ENCODE data around the gene RAC3.

RAC3 gene

DNA sequence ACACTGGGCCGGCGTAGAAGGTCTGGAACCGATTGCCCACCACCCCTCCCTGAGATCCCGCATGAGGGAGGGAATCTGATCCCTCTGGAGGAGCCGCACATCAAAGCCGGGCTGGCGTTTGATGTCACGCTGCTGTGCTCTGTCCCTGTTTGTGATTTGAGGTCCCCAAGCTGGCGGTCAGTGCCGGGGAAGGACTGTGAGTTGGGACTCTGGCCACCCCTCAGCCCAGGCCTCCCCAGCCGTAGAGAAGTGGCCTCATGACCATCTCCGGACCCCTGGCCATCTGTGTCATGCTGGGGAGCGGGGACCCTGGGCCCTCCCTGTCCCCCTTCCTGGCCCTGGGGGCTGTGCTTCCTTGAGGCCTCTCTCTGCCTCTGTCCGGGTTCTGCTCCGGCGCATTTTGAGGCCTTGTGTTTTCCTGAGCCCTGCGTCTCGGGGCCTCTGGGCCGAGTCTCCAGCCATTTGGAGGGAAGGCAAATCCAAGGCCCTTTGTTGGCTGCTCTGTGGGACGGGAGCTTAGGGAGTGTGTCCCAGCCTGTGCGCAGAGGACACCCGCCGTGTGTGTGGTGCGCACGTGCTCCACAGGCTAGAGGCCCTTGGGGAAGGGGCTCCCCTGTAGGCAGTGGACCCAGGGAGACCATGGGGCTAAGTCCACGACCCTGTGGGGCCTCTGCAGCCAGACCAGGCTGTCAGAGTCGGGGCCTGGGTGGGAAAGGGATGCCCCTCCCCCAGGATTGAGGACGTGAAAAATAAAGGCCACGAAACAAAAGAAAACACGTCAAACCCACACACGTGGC lies 39.0 kb upstream of the RAC3 start:
- WGBS, 2 experiments, result 41 to 43% methylated on average over 31 of the region's 31 CpGs
- H3K4me1 ChIP-seq (ENCODE audit: control insufficient read depth, insufficient read depth, low read length), result peaks cover 50% of the 10 kb centered on the region
- H3K27ac ChIP-seq (ENCODE audit: insufficient read depth, low read depth, low read length, poor library complexity, severe bottlenecking), result peak overlapping the region; percentile 93

DNA sequence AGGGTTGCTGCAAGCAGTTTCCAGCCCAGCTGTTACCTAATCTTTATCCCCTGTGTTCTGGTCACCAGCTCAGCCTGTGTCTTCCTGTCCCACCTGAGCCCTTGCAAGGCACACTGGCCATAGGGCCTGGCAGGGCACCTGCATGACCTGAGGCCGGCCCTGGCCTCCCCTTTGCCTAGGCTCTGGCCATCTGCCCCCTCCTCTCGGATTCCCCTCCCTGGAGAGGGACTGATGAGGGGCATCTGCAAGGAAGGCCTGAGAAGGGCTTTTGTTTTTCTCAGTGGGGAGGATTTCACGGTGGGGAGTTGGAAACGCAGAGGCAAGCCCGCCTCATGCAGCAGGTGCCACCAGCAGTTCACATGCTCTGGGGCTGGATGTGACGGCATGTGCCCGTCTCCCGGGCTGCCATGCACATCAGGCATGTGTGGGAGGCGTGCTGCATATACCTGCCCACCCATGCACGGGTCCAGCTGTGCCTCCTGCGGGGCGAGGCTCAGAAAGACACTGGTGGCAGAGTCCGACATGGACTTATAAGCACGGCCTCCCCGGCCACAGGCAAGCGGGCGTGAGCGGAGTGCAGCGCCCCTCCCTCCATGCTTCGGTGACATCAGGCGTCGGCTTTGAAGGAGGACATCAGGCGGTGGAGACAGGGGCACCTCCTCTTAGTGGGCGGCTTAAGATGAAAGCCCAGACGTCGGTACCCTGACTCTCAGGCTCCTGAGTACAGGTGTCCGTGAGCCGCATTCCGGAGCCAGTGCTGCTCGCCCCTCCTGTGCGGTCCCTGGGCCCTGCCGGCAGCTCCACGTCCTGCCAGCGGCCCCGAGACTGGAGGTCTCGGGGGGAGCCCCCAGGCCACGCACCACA lies 37.5 kb upstream of the RAC3 start:
- no peaks in the 10 kb centered on the region for H3K9me3 ChIP-seq (ENCODE audit: control insufficient read depth, low read length)
- no peaks in the 10 kb centered on the region for H3K27me3 ChIP-seq (ENCODE audit: control insufficient read depth, insufficient read depth, low read length, poor library complexity, severe bottlenecking)
- peaks cover 50% of the 10 kb centered on the region for H3K4me1 ChIP-seq (ENCODE audit: control insufficient read depth, insufficient read depth, low read length)
- H3K27ac ChIP-seq (ENCODE audit: insufficient read depth, low read depth, low read length, poor library complexity, severe bottlenecking), result peak overlapping the region; percentile 69
- 75 to 77% methylated on average over 37 of the region's 37 CpGs for WGBS, 2 experiments
- H3K4me3 ChIP-seq (ENCODE audit: insufficient read depth, low read depth, low read length), result peak overlapping the region; percentile 4
- peaks cover 4% of the 10 kb centered on the region for H3K36me3 ChIP-seq (ENCODE audit: control insufficient read depth, insufficient read depth, low read length)

More for the DNA sequence above, 39.0 kb upstream of the RAC3 start:
- Histone ChIP-seq H3K4me3 (ENCODE audit: insufficient read depth, low read depth, low read length) (no peak overlapping the region), H3K36me3 (ENCODE audit: control insufficient read depth, insufficient read depth, low read length) (peaks cover 4% of the 10 kb centered on the region), H3K9me3 (ENCODE audit: control insufficient read depth, low read length) (no peaks in the 10 kb centered on the region), H3K27me3 (ENCODE audit: control insufficient read depth, insufficient read depth, low read length, poor library complexity, severe bottlenecking) (no peaks in the 10 kb centered on the region)

DNA sequence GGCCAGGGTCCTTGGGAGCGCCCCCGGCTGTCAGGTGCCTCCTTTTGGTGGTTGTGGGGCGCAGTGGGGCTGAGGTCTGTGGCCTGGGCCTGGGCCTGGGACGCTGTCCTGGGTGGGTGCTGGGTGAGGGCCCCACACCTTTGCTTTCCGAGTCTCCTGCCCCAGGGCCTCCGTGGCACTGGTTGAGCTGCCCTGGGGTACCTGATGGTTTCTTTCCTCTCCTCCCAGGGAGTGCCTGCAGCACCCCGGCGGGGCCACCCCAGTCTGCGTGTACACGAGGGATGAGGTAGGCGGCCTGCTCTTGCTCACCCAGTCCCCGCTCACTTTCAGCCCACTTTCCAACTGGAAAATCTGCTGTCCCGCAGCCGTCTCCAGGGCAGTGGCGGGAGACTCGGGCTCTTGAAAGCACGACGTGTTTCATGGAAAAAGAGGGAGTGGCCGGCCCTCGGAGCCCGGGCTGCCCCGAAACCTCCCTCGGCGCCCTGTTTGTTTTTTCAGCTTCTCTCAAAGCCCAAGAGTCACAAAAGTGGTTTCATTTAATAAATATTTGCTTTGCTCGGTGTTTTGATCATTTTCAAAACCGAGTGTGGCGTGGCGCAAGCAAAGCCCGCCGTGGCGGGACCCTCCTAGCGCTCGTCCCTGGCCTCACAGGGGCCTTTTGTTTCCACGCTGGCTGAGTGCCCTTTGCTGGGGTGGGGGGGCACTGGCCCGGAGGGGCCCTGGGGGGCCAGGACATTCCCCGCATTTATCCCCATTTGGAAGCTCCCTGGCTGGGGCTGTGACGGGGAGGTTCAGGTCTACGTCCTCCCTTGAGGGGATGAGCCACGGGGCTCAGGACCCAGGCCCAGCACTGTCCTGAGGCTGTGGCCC lies 36.6 kb upstream of the RAC3 start:
- Histone ChIP-seq H3K36me3 (ENCODE audit: control insufficient read depth, insufficient read depth, low read length) (peaks cover 4% of the 10 kb centered on the region), H3K4me1 (ENCODE audit: control insufficient read depth, insufficient read depth, low read length) (peaks cover 50% of the 10 kb centered on the region), H3K27me3 (ENCODE audit: control insufficient read depth, insufficient read depth, low read length, poor library complexity, severe bottlenecking) (no peaks in the 10 kb centered on the region), H3K27ac (ENCODE audit: insufficient read depth, low read depth, low read length, poor library complexity, severe bottlenecking) (no peak overlapping the region), H3K9me3 (ENCODE audit: control insufficient read depth, low read length) (no peaks in the 10 kb centered on the region), H3K4me3 (ENCODE audit: insufficient read depth, low read depth, low read length) (no peak overlapping the region)
- WGBS, 2 experiments, result 87 to 89% methylated on average over 39 of the region's 39 CpGs

DNA sequence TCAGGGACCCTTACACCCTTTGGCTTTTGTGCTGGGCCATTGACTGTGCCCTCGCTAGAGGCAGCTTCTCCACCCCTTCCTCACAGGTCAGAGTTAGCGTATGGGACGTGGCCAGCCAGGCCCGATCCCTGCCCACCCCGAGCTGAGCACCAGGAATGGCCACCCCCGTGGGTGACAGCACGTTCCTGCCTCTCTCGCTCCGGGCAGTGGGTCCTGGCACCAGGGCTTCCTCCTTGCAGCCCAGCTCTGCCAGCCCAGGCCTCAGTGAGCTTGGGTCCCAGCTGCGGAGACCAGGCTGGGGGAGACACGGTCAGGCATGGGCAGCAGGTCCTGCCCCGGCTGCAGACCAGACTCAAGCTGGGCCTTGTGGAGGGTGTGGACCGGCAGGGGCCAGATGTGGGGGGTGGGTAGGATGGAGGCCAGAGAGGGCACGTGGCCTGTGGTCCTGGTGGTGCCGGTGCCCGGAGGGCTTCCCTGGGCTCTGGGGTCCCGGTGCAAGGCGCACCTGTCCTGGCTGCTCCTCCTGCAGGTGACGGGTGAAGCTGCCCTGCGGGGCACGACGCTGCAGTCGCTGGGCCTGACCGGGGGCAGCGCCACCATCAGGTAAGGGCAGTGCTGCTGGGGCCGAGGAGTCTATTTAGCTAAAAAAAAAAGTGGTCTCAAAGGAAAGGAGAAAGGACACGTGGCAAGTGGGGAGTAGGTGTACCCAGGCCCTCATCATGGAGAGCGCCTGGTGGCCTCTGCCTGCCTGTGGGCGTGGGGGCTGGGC lies 35.8 kb upstream of the RAC3 start:
- Histone ChIP-seq H3K9me3 (ENCODE audit: control insufficient read depth, low read length) (no peaks in the 10 kb centered on the region), H3K4me1 (ENCODE audit: control insufficient read depth, insufficient read depth, low read length) (peaks cover 57% of the 10 kb centered on the region), H3K27me3 (ENCODE audit: control insufficient read depth, insufficient read depth, low read length, poor library complexity, severe bottlenecking) (no peaks in the 10 kb centered on the region), H3K27ac (ENCODE audit: insufficient read depth, low read depth, low read length, poor library complexity, severe bottlenecking) (no peak overlapping the region), H3K4me3 (ENCODE audit: insufficient read depth, low read depth, low read length) (no peak overlapping the region), H3K36me3 (ENCODE audit: control insufficient read depth, insufficient read depth, low read length) (no peaks in the 10 kb centered on the region)
- 94 to 95% methylated on average over 29 of the region's 29 CpGs for WGBS, 2 experiments

DNA sequence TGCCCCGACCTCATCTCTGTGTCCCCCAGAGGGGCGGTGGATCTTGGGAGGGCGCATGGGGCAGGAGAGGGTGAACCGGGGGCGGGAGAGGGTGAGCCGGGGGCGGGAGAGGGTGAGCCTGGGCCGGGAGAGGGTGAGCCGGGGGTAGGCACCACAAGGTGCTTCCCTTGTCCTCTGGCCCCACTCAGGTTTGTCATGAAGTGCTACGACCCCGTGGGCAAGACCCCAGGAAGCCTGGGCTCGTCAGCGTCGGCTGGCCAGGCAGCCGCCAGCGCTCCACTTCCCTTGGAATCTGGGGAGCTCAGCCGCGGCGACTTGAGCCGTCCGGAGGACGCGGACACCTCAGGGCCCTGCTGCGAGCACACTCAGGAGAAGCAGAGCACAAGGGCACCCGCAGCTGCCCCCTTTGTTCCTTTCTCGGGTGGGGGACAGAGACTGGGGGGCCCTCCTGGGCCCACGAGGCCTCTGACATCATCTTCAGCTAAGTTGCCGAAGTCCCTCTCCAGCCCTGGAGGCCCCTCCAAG lies 35.2 kb upstream of the RAC3 start:
- no peaks in the 10 kb centered on the region for H3K27me3 ChIP-seq (ENCODE audit: control insufficient read depth, insufficient read depth, low read length, poor library complexity, severe bottlenecking)
- no peaks in the 10 kb centered on the region for H3K36me3 ChIP-seq (ENCODE audit: control insufficient read depth, insufficient read depth, low read length)
- WGBS, 2 experiments, result 94 to 96% methylated on average over 28 of the region's 28 CpGs
- H3K4me3 ChIP-seq (ENCODE audit: insufficient read depth, low read depth, low read length), result no peak overlapping the region
- H3K9me3 ChIP-seq (ENCODE audit: control insufficient read depth, low read length), result no peaks in the 10 kb centered on the region
- no peak overlapping the region for H3K27ac ChIP-seq (ENCODE audit: insufficient read depth, low read depth, low read length, poor library complexity, severe bottlenecking)
- peaks cover 58% of the 10 kb centered on the region for H3K4me1 ChIP-seq (ENCODE audit: control insufficient read depth, insufficient read depth, low read length)

DNA sequence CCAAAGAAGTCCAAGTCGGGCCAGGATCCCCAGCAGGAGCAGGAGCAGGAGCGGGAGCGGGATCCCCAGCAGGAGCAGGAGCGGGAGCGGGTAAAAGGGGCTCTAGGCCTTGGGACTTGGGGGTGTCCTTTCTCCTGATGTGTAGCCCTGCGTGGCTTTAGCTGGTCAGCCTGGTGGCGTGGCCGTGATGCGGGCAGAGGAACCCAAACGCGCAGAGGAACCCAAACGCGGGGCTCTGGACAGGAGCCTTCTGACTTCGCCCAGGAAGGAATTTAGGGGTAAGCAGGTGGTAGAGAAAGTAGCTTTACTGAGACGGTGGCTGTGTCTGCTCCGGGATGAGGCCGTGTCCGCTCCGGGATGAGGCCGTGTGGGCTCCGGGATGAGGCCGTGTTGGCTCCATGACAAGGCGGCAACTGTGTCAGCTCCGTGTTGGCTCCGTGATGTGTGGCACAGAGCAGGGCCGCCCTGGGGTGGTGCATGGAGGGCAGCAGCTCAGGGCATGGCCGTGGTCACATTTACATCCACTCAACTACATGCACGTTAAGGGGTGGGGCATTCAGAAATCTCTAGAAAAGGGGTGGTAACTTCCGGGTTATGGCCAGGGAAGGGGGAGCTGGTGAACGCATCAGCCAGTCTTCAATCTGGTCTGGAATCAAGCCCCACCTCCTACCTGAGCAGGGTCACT lies 34.6 kb upstream of the RAC3 start:
- Histone ChIP-seq H3K27ac (ENCODE audit: insufficient read depth, low read depth, low read length, poor library complexity, severe bottlenecking) (no peak overlapping the region), H3K4me3 (ENCODE audit: insufficient read depth, low read depth, low read length) (no peak overlapping the region), H3K27me3 (ENCODE audit: control insufficient read depth, insufficient read depth, low read length, poor library complexity, severe bottlenecking) (no peaks in the 10 kb centered on the region), H3K36me3 (ENCODE audit: control insufficient read depth, insufficient read depth, low read length) (no peaks in the 10 kb centered on the region), H3K4me1 (ENCODE audit: control insufficient read depth, insufficient read depth, low read length) (peaks cover 58% of the 10 kb centered on the region), H3K9me3 (ENCODE audit: control insufficient read depth, low read length) (no peaks in the 10 kb centered on the region)
- WGBS, 2 experiments, result 95 to 96% methylated on average over 30 of the region's 30 CpGs

DNA sequence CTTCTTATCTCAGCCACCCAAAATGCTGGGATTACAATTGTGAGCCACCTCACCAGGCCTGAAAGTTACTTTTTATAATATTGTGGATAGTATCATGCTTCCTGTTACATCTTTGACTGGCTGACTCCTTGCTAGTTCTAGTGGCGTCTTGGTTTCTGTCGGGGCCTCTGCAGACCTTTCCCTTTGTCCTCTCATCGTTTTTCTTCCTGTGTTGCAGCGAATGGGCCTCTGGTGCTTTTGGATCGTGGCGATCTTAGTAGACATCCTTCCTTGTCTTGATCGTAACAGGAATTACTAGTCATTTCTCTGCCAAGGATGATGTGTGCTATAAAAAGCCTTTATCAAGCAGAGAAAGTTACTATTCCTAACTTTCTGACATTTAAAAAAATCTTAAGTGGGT lies 33.3 kb upstream of the RAC3 start:
- peaks cover 46% of the 10 kb centered on the region for H3K4me1 ChIP-seq (ENCODE audit: control insufficient read depth, insufficient read depth, low read length)
- H3K27ac ChIP-seq (ENCODE audit: insufficient read depth, low read depth, low read length, poor library complexity, severe bottlenecking), result peak overlapping the region; percentile 16
- H3K4me3 ChIP-seq (ENCODE audit: insufficient read depth, low read depth, low read length), result no peak overlapping the region
- no peaks in the 10 kb centered on the region for H3K9me3 ChIP-seq (ENCODE audit: control insufficient read depth, low read length)
- H3K36me3 ChIP-seq (ENCODE audit: control insufficient read depth, insufficient read depth, low read length), result no peaks in the 10 kb centered on the region
- no peaks in the 10 kb centered on the region for H3K27me3 ChIP-seq (ENCODE audit: control insufficient read depth, insufficient read depth, low read length, poor library complexity, severe bottlenecking)
- 90 to 95% methylated on average over 7 of the region's 7 CpGs for WGBS, 2 experiments

DNA sequence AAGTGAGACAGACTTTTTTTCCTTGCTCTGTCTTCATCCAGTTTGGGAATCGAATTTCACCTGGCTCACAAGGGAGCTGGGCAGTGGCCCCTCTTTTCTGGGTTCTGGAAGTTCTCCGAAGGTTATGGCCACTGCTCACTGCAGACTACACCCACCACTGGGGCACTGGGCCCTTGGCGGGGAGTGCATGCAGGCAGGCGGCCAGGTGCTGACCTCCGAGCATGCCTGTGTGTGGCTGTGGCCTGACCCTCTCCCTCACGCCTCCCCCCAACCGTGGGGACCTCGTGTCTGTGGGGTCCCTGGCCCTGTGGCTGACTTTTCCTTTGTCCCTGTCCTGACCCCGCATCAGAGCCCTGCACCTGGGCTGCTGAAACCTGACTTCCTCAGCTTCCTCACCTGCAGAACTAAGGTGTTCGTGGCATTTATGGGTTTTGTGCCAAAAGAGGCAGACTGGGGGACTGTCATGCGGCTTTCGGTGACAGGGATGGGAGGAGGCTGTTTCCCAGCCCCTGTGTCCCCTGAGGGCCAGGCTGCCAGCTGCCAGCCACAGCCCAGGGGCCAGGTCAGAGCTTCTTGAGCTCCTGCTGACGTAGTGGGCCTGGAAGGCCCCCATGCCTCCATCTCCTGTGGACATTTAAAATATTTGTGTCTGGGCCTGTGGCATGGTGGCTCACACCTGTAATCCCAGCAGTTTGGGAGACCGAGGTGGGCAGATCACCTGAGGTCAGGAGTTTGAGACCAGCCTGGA lies 32.6 kb upstream of the RAC3 start:
- H3K27ac ChIP-seq (ENCODE audit: insufficient read depth, low read depth, low read length, poor library complexity, severe bottlenecking), result no peak overlapping the region
- no peaks in the 10 kb centered on the region for H3K27me3 ChIP-seq (ENCODE audit: control insufficient read depth, insufficient read depth, low read length, poor library complexity, severe bottlenecking)
- H3K4me3 ChIP-seq (ENCODE audit: insufficient read depth, low read depth, low read length), result no peak overlapping the region
- WGBS, 2 experiments, result 94 to 95% methylated on average over 14 of the region's 14 CpGs
- peaks cover 46% of the 10 kb centered on the region for H3K4me1 ChIP-seq (ENCODE audit: control insufficient read depth, insufficient read depth, low read length)
- H3K9me3 ChIP-seq (ENCODE audit: control insufficient read depth, low read length), result no peaks in the 10 kb centered on the region
- H3K36me3 ChIP-seq (ENCODE audit: control insufficient read depth, insufficient read depth, low read length), result no peaks in the 10 kb centered on the region
